ENCODE results near the gene SLC26A11. TPM values are rescaled to one million over a fixed set of nuclear protein-coding genes. Genes with fewer than 3 reads are reported as not detected.

Gene SLC26A11
- total RNA-seq, 1 donor from 2014 or later, result 12.2 TPM

DNA sequence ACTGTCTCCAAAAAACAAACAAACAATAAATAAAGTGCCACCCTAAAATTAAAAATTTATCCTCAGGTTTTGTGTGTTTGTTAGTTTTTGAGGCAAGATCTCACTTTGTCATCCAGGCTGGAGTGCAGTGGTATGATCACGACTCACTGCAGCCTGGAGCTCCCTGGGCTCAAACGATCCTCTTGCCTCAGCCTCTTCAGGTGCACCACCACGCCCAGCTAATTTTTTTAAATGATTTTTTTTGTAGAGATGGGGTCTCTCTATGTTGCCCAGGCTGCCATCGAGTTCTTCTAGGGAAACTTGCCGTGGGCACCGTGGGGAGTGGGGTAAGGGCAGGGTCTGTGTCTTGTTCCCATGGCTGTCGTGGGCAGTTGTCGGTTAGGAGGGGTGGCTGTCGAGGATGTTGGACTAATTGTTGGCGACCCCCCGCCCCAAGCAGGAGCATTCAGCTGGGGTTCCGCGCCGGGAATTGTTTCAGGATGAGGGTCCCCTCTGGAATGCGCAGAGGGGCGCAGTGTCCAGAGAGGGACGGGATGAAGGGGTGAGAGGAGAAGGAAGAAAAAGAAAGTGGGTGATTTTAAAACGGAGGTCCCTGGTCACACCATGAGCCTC, 39.3 kb downstream of the SLC26A11 start:
- intact Hi-C loops (cut with micrococcal nuclease), result loop anchor here (5.0 to 10.0 kb wide), 3 partner anchors 462 to 1708 kb away; partner anchors contain the start of genes ACTG1 and CBX8

DNA sequence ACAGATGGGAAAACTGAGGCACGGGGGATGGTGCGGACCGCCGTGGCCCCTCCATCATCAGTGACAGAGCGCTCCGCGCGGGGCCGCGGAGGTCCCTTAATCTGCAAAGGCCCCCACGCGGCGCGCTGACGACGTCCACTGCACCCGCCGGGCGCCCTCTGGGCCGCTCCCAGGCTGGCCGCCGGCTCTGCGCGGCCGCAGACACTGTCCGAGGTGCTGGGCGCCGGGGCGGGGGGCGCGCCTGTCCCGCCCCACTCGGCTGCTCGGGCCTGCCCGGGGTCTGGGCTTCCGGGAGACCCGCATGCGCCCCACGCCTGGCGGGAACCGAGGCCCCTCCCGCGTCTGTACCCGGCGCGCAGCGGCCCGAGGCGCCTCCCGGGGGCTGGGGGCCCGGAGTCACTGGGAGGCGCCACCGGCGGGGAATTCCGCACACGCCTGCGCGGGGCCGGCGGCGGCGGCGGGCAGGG, 39.9 kb downstream of the SLC26A11 start:
- intact Hi-C loops (cut with micrococcal nuclease), result loop anchor here (5.0 to 10.0 kb wide), 3 partner anchors 463 to 1707 kb away; partner anchors contain the start of genes ACTG1 and CBX8

DNA sequence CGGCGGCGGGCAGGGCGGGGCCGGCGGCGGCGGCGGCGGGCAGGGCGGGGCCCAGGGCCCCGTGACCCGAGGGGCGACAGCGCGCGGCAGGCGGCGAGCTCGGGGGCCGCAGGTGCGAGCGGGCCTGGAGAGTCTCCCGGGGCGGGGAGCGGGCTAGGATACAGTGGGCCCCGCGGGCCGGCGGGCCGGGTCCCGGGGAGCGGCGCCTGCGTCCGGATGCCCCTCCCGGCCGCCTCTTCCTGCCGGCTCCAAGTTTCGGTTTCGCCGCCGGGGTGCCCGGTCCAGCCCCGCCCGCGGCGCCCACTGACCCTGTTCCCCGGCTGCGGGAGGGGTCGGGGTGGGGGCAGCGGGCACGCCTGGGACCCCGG, 40.5 kb downstream of the SLC26A11 start, which contains the start of gene RNF213:
RNF213 (plus strand) TSS at position 62 of the 368 bp plus-strand sequence. CDS start 2,830 bp downstream, outside the sequence.
- intact Hi-C loops (cut with micrococcal nuclease), result loop anchor here (1.0 to 10.0 kb wide), 4 partner anchors 422 to 1707 kb away; partner anchors contain the start of genes ACTG1 and CBX8

DNA sequence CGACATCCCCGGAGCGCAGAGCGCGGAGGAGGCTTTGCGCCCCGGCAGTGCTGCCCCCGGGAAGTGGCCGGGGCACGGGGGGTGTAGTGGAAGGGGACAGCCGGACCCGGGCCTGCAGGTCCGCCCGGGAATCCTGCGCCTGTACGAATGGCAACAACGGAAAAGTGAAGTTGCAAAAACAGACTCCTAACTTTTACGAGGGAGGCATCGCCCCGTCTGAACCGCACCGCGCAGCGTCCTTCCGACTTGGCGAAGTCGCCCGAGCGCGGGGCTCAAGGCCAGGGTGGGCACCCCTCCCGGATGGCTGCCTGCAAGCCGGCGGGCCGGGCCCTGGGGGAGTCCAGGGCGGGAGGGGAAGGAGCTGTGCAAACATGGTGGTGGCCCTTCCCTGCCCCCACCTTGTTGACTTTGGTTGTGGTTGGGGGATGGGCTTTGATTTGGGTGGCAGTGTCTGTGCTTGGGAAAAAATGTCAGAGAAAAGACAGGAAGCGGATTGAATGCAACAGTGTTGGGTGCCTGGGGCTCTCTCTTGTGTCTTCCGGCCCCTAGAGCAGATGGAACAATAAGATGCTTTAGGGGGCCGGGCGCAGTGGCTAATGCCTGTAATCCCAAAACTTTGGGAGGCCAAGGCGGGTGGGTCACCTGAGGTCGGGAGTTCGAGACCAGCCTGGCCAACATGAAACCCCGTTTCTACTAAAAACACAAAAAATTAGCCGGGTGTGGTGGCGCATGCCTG, 41.1 kb downstream of the SLC26A11 start:
- intact Hi-C loops (cut with micrococcal nuclease), result loop anchor here (1.0 to 10.0 kb wide), 4 partner anchors 423 to 1706 kb away; partner anchors contain the start of genes ACTG1 and CBX8

DNA sequence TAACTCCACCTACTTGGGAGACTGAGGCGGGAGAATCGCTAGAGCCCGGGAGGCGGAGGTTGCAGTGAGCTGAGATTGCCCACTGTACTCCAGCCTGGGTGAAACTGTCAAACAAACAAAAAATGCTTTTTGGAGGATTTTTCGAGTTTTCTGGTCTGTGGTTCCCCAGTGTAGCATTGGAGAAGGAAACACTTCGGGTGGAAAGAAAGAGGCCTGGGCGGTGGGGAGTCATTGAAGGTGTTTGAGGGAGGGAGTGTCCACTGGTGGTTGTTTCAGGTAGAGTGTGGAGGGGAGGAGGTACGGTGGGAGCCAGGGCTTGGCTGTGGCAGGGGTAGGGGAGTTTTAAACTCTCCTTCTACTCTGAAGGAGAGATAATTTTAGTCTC, 41.7 kb downstream of the SLC26A11 start:
- intact Hi-C loops (cut with micrococcal nuclease), result loop anchor here (1.0 to 10.0 kb wide), 5 partner anchors 424 to 1705 kb away; partner anchors contain the start of genes ACTG1, CBX8 and CEP131

DNA sequence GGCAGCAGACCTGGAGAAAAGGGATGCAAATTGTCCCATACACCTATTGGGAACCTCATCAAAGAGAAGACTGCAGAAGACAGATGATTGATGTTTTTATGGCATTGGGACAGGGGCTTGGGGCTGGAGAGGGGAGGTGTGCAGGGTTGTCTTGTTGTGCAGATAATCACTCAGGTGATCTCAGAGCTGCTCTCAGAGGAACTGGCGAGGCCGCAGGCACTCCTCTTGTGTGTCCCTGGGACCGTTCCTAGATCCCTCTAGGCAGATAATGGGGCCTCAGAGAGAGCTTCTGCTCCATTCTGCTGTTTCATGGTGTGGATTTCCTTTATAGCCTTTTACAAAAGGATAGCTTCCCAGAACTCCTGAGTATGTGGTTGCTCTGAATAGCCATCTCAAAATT, 42.1 kb downstream of the SLC26A11 start:
- intact Hi-C loops (cut with micrococcal nuclease), result loop anchor here (2.0 to 10.0 kb wide), 4 partner anchors 465 to 1705 kb away; partner anchors contain the start of genes ACTG1, CBX8 and CEP131

GRCh38 chr17:80262775-80263244, 42.6 kb downstream of the SLC26A11 start:
- intact Hi-C loops (cut with micrococcal nuclease), result loop anchor here (1.0 to 10.0 kb wide), 7 partner anchors 8 to 1704 kb away; partner anchors contain the start of genes ACTG1, CBX8, CEP131 and EIF4A3

DNA sequence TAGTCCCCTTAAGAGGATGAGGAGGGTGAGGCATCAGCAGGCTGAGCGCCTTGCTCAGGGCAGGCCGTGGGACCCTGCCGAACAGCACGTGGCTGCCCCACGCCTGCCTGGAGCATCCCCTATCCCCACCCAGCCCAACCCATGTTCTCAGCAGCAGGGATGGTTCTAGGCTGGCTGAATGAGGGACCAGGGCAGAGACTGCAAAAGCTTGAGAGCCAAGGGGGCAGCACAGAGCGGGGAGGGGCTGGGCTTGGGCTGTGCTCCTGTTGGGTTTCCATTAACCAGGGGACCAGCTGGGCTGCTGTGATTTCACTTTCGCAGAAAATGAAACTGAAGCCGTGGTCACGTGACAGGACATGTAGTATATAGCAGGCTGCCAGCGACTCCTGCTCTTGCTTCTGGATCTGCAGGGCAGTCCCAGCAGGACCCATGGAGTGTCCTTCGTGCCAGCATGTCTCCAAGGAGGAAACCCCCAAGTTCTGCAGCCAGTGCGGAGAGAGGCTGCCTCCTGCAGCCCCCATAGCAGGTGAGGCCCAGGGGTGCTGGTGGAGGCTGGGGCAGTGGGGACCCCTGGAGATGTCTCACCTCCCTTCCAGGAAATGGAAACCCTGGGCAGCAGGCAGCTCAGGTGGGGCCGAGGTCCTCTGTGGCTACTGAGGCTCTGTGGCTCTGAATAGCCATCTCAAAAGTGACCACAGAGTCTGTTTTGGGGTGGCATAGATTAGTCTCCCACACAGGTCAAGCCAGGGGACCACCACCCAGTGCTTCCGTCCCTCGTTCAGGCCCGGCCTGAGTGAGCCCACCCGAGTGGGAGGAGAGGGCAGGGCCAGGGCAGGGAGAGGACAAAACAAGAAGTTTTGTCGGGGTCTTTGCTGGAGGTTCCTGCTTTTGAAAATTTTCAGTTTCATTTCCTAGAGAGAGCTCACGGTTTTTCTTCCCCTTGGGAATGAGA, 43.3 kb downstream of the SLC26A11 start:
- intact Hi-C loops (cut with micrococcal nuclease), result loop anchor here (1.0 to 10.0 kb wide), 8 partner anchors 8 to 1704 kb away; partner anchors contain the start of genes ACTG1, CBX8, CEP131 and EIF4A3

- intact Hi-C loops (cut with micrococcal nuclease), result loop anchor here (2.0 to 10.0 kb wide), 5 partner anchors 38 to 1703 kb away; partner anchors contain the start of genes ACTG1 and CBX8
These were observed 44.2 kb downstream of the SLC26A11 start for GRCh38 chr17:80264205-80265075.

- intact Hi-C loops (cut with micrococcal nuclease), result loop anchor here (2.0 to 10.0 kb wide), 3 partner anchors 37 to 1249 kb away; partner anchors contain the start of gene ACTG1
These were observed 45.2 kb downstream of the SLC26A11 start for GRCh38 chr17:80265205-80266068.

- intact Hi-C loops (cut with micrococcal nuclease), result loop anchor here (5.0 to 10.0 kb wide), 2 partner anchors 35 to 1247 kb away; partner anchors contain the start of gene ACTG1
These were observed 47.2 kb downstream of the SLC26A11 start for GRCh38 chr17:80267391-80267790.

GRCh38 chr17:80268427-80268826, 48.2 kb downstream of the SLC26A11 start:
- intact Hi-C loops (cut with micrococcal nuclease), result loop anchor here (5.0 to 10.0 kb wide), 2 partner anchors 34 to 1246 kb away; partner anchors contain the start of gene ACTG1

DNA sequence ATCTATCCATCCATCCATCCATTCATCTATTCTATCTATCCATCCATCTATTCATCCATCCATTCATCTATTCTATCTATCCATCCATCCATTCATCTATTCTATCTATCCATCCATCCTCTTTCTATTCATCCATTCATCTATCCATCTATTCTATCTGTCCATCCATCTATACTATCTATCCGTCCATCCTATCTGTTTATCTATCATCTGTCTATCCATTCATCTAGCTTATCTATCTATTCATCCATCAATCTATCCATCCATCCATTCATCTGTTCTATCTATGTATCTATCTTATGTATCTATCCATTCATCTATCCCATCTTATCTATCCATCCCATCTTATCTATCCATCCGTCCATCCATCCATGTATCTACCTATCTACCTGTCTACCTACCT, 49.2 kb downstream of the SLC26A11 start:
- intact Hi-C loops (cut with micrococcal nuclease), result loop anchor here (5.0 to 10.0 kb wide), 2 partner anchors 33 to 1245 kb away; partner anchors contain the start of gene ACTG1

DNA sequence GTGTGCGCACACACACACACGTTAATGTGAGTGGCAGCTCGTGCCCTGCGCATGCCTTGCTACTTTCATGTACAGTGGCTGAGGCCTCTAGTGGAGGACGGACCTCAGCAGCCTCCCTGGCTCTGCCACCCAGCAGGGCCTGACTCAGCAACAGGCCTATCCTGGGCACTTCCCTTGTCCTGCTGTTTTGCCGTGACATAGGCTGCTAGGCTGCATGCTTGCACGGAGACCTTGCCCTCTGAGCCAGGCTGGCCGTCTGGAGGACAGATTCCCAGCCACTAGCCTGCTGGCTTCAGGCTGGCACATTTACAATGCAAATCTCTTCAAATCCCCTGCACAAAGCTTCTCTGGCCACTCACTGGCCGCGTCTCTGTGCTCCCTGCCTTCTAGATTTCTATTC, 49.9 kb downstream of the SLC26A11 start:
- intact Hi-C loops (cut with micrococcal nuclease), result no loop called here

DNA sequence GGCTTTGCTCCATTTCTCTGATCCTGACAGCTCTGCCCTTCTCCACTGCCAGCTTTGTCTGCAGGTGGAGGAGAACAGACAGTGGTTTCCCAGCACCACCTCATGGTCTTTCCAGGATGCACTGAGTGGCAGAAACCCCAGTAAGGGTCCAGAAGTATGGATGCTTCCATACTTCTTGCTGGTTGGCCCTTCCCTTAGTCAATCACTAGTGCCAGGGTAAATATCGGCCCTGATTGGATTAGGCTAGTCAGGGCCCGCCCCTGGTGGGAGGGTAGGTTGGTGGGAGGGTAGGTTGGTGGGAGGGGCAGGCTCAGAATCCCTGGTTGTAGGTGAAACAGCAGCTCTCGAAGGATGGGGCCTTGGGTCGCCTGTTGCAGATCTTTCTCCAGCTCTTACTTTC, 50.6 kb downstream of the SLC26A11 start:
- intact Hi-C loops (cut with micrococcal nuclease), result no loop called here

GRCh38 chr17:80272366-80272765, 52.1 kb downstream of the SLC26A11 start:
- intact Hi-C loops (cut with micrococcal nuclease), result no loop called here

GRCh38 chr17:80274331-80274730, 54.1 kb downstream of the SLC26A11 start:
- intact Hi-C loops (cut with micrococcal nuclease), result no loop called here

GRCh38 chr17:80274871-80275449, 54.7 kb downstream of the SLC26A11 start:
- intact Hi-C loops (cut with micrococcal nuclease), result no loop called here

All from T-helper 1 cell treated with Interleukin-12 subunit alpha and Interleukin-12 subunit beta and Interleukin-4 antibody, amounts not matched to agents 30 ng/mL and 1 ng/mL, for 36 hours (primary cell).